BJ (cell line): ENCODE data around the gene HOXA10. TPM values are rescaled to one million over a fixed set of nuclear protein-coding genes. Genes with fewer than 3 reads are reported as not detected.

Experiments
- CTCF ChIA-PET: fragments of 350-600 bp; formaldehyde crosslinking; extraction: SDS; loops from one replicate; lab custom pipeline; 2021; ENCODE audit warnings: antibody characterized with exemption, inconsistent platforms; lab: Yijun Ruan, JAX
- POLR2A ChIA-PET: fragments of 300-600 bp; sonication (Branson Sonifier 250); formaldehyde crosslinking; extraction: SDS; loops from one replicate; lab custom pipeline; 2021; ENCODE audit warnings: antibody characterized with exemption; lab: Charles Lee
- DNase-seq: peaks from one replicate; pipeline ENCODE4 v3.0.0-alpha.2; 2011; ENCODE audit warnings: low read depth
- H3K27me3 ChIP-seq: 2 replicates; pipeline ENCODE4 v1.6.0; 2011; ENCODE audit warnings: low read length; ENCODE audit not compliant: control insufficient read depth, insufficient read depth
- H3K36me3 ChIP-seq: 2 replicates; pipeline ENCODE4 v1.5.1; 2011; ENCODE audit warnings: low read length; ENCODE audit not compliant: control insufficient read depth, insufficient read depth
- H3K4me3 ChIP-seq: 2 replicates; pipeline ENCODE4 v1.5.1; 2011; ENCODE audit warnings: low read depth, mild to moderate bottlenecking, control low read depth, low read length
- polyA plus RNA-seq: library from polyadenylated mRNA; depleted of rRNA; stranded (reverse); fragments of >200 nt; gene quantifications from 2 replicates; pipeline ENCODE4 v1.2.3, GENCODE V29; 2011
- TF ChIP-seq, protein P1 (sequence below): IDR thresholded peaks from 2 replicates; pipeline ENCODE4 v1.5.1; 2011; ENCODE audit warnings: low read depth, mild to moderate bottlenecking, control low read depth, inconsistent platforms, low read length, moderate library complexity; ENCODE audit not compliant: insufficient read depth

The HOXA10 gene
- polyA plus RNA-seq, 1 experiment = 54.7 TPM

DNA sequence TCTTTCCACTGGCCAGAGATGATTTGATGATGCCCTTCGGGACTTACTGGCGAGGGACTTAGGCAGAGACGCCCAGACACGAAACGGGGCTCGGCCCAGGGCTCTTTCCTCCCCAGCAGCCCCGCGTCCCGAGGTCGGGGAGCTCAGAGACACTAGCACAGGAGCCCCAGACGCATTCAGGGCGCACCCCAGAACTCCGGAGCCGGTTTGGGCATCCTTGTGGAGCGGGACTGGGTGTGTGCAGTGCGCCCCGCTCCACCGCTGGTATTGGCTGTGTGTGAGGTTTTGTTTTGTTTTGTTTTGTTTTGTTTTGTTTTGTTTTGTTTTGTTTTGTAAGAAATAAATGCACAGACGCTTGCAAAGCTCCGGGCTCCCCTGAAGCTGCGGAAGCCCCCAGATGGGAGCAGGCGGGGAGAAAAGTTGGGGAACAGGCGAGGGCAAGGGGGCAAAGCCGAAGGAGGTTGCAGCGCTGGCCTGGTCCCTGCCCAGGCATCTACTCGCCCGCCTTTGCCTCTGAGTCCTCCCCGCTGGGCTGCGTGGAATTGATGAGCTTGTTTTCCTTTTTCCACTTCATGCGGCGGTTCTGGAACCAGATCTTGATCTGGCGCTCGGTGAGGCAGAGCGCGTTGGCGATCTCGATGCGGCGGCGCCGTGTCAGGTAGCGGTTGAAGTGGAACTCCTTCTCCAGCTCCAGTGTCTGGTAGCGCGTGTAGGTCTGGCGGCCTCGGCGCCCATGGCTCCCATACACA lies 28.8 kb downstream of the HOXA10 start:
- TF ChIP-seq, protein P1, sequence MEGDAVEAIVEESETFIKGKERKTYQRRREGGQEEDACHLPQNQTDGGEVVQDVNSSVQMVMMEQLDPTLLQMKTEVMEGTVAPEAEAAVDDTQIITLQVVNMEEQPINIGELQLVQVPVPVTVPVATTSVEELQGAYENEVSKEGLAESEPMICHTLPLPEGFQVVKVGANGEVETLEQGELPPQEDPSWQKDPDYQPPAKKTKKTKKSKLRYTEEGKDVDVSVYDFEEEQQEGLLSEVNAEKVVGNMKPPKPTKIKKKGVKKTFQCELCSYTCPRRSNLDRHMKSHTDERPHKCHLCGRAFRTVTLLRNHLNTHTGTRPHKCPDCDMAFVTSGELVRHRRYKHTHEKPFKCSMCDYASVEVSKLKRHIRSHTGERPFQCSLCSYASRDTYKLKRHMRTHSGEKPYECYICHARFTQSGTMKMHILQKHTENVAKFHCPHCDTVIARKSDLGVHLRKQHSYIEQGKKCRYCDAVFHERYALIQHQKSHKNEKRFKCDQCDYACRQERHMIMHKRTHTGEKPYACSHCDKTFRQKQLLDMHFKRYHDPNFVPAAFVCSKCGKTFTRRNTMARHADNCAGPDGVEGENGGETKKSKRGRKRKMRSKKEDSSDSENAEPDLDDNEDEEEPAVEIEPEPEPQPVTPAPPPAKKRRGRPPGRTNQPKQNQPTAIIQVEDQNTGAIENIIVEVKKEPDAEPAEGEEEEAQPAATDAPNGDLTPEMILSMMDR = no peak
- CTCF ChIA-PET = interaction anchor here (0.5 to 5.9 kb wide), 10 partner anchors 11 to 1279 kb away, joined by 3 to 59 read pairs (median 4); partner anchors contain the start of gene HOXA7
- H3K4me3 ChIP-seq = no peak overlapping the region
- DNase-seq = no peak
- H3K36me3 ChIP-seq = peaks cover 1% of the 10 kb centered on the region; the same call in 1 of the 2 replicates
- POLR2A ChIA-PET = no interaction called here
- no peaks in the 10 kb centered on the region for H3K27me3 ChIP-seq

DNA sequence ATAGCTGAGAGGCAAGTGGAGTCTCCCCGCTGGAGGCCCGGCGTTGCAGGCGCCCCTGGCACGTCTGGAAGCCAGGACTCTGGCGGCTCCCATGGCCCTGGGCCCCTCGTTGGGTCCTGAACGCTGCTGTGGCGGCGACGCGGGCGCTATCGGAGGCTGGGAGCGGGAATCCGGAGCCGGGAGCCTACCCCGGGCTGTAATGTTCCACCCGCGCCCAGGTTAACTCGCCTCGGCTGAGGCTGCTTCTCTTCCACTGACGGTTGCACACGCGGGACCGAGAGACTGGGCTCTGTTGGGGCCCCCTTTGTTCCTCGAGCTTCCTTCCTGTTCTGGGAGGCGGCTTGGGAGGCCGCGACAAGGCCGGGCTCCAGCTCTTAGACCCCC lies 29.3 kb downstream of the HOXA10 start:
- CTCF ChIA-PET = interaction anchor here (0.9 to 5.9 kb wide), 18 partner anchors 11 to 469 kb away, joined by 3 to 59 read pairs (median 4); partner anchors contain the start of genes HOXA4 and HOXA7
- POLR2A ChIA-PET = no interaction called here
- Histone ChIP-seq H3K36me3 (peaks cover 1% of the 10 kb centered on the region; the same call in 1 of the 2 replicates), H3K4me3 (no peak overlapping the region), H3K27me3 (no peaks in the 10 kb centered on the region)
- DNase-seq = no peak
- TF ChIP-seq, protein P1 = no peak

DNA sequence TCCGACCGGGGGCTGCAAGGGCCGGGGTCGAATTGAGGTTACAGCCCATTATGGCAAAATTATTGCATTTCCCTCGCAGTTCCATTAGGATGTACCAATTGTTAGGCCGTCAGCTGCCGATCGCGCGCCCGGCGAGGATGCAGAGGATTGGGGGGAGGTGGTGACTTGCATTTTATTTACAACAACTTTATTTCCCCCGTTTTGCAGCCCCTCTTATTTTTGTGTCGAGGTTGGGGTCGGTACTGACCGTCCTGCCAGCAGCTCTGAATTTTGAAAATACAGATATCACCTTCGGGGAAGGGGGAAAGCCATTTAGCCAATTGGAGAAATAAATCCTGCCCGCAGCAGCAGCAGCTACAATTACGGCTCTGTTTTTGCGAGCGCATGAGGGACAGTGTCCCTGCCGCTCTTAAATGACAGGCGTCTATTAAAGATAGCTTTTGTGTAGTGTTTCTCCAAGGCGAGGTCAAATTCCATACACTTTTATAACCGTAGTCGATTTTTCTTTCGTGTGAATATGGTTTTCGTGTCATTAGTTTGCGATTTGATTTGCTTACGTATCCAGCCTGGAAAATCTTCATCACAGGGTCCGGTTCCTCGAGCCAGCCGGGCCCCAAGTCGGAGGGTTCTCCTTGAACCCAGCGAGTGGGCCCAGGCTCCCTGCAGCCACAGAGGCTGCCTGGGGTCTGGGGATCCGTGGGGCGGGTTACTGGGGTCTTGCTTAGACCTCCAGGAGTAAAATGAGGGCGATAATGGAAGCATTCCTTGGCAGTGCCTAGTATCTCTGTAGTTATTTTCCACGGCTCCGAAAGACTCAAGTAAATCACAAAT lies 30.0 kb downstream of the HOXA10 start:
- Histone ChIP-seq H3K4me3 (no peak overlapping the region), H3K27me3 (no peaks in the 10 kb centered on the region), H3K36me3 (peaks cover 1% of the 10 kb centered on the region; the same call in 1 of the 2 replicates)
- DNase-seq = no peak
- POLR2A ChIA-PET = no interaction called here
- CTCF ChIA-PET = interaction anchor here (0.5 to 5.9 kb wide), 37 partner anchors 8 to 1248 kb away, joined by 3 to 59 read pairs (median 4); partner anchors contain the start of genes HOXA3, HOXA4 and HOXA7
- TF ChIP-seq, protein P1 = peak; percentile 71; the same call in 1 of the 2 replicates

DNA sequence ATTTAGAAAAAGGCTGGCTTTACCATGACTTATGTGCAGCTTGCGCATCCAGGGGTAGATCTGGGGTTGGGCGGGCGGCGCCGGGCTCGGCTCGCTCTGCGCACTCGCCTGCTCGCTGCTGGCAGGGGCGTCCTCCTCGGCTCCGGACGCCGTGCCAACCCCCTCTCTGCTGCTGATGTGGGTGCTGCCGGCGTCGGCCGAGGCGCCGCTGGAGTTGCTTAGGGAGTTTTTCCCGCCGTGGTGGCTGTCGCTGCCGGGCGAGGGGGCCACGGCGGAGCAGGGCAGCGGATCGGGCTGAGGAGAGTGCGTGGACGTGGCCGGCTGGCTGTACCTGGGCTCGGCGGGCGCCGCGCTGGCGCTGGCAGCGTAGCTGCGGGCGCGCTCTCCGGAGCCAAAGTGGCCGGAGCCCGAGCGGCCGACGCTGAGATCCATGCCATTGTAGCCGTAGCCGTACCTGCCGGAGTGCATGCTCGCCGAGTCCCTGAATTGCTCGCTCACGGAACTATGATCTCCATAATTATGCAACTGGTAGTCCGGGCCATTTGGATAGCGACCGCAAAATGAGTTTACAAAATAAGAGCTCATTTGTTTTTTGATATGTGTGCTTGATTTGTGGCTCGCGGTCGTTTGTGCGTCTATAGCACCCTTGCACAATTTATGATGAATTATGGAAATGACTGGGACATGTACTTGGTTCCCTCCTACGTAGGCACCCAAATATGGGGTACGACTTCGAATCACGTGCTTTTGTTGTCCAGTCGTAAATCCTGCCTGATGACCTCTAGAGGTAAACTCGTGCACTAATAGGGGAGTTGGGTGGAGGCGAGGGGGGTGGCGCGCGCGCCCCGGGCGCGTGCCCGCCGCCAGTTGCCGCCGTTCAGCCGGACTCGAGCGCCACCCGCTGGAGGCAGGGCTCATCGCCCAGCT lies 30.8 kb downstream of the HOXA10 start, which contains the start of gene HOXA5:
TSS of gene HOXA5 (minus strand) at position 659 of the 927 bp plus-strand sequence. CDS start at position 585, 74 bp downstream.
- TF ChIP-seq, protein P1 = no peak; the same call in 1 of the 2 replicates
- Histone ChIP-seq H3K36me3 (peaks cover 1% of the 10 kb centered on the region; the same call in 1 of the 2 replicates), H3K27me3 (no peaks in the 10 kb centered on the region), H3K4me3 (peak within 1 kb of the TSS; percentile 50)
- DNase-seq = no peak
- ChIA-PET CTCF (interaction anchor here (0.6 to 5.9 kb wide), 35 partner anchors 9 to 1247 kb away, joined by 3 to 59 read pairs (median 4); partner anchors contain the start of genes HOXA3, HOXA4 and HOXA7), POLR2A (interaction anchor here (0.6 kb wide), 2 partner anchors 13 to 432 kb away, joined by 3 to 4 read pairs; partner anchors contain the start of gene HOXA7)
